ENCODE results near the gene UBAC1. TPM values are rescaled to one million over a fixed set of nuclear protein-coding genes. Genes with fewer than 3 reads are reported as not detected.

UBAC1 gene
- total RNA-seq, 1 donor = 29.0 TPM

- H3K27ac ChIP-seq (ENCODE audit: low read depth, low read length) = no peak overlapping the region
Observed at GRCh38 chr9:135924628-135925338, 36.4 kb downstream of the UBAC1 start.

DNA sequence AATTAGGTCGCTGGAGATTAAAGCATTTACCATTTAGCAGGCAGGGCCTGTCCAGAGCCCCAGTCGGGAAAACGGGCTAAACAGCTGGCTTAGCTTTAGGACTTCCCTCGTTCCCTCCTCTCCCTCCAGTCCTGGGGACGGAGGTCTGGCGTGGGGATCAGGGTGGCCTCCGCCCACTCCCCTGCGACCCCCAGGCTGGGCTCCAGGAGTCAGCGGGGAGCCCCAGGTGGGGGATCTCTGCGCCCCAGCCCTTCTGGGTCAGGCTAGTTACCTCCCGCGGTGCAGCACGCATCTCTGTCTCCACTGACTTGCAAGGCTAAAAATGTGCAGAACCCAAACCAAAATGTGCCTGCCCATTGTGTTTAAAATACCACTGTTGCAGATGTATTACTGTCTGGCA, 37.7 kb downstream of the UBAC1 start:
- H3K4me2 ChIP-seq (ENCODE audit: insufficient read depth, low read length) = no peak overlapping the region
- H3K79me2 ChIP-seq (ENCODE audit: insufficient read depth, low read length) = no peaks in the 10 kb centered on the region
- peaks cover 12% of the 10 kb centered on the region for H4K20me1 ChIP-seq (ENCODE audit: insufficient read depth, low read length)
- DNase-seq (ENCODE audit: insufficient read length, low spot score, missing footprints) = no peak
- no peak overlapping the region for H3K4me3 ChIP-seq (ENCODE audit: insufficient read depth, low read length)
- no peak overlapping the region for H3K27ac ChIP-seq (ENCODE audit: low read depth, low read length)
- no peaks in the 10 kb centered on the region for H3K36me3 ChIP-seq (ENCODE audit: insufficient read depth, low read length)
- H3K27me3 ChIP-seq (ENCODE audit: insufficient read depth, low read length) = no peaks in the 10 kb centered on the region
- no peaks in the 10 kb centered on the region for H3K9me3 ChIP-seq (ENCODE audit: low read depth, low read length)
- peaks cover 12% of the 10 kb centered on the region for H3K4me1 ChIP-seq (ENCODE audit: insufficient read depth, low read length)
- TF ChIP-seq CTCF (IDR thresholded peaks at IDR 0.05; ENCODE audit: extremely low read depth, low read depth, low read length) = no peak
- H2AFZ ChIP-seq (ENCODE audit: low read length) = no peak overlapping the region

More at GRCh38 chr9:135924628-135925338, 36.4 kb downstream of the UBAC1 start:
- peak; percentile 89 for DNase-seq (ENCODE audit: insufficient read length, low spot score, missing footprints)
- Histone ChIP-seq H3K4me3 (ENCODE audit: insufficient read depth, low read length) (no peak overlapping the region), H3K4me1 (ENCODE audit: insufficient read depth, low read length) (peaks cover 12% of the 10 kb centered on the region), H3K9me3 (ENCODE audit: low read depth, low read length) (no peaks in the 10 kb centered on the region), H3K36me3 (ENCODE audit: insufficient read depth, low read length) (no peaks in the 10 kb centered on the region), H3K27me3 (ENCODE audit: insufficient read depth, low read length) (no peaks in the 10 kb centered on the region), H3K79me2 (ENCODE audit: insufficient read depth, low read length) (no peaks in the 10 kb centered on the region), H4K20me1 (ENCODE audit: insufficient read depth, low read length) (peaks cover 13% of the 10 kb centered on the region), H2AFZ (ENCODE audit: low read length) (no peak overlapping the region), H3K4me2 (ENCODE audit: insufficient read depth, low read length) (no peak overlapping the region)
- no peak for TF ChIP-seq CTCF (IDR thresholded peaks at IDR 0.05; ENCODE audit: extremely low read depth, low read depth, low read length)

GRCh38 chr9:135921749-135922310, 39.3 kb downstream of the UBAC1 start:
- Histone ChIP-seq H3K9me3 (ENCODE audit: low read depth, low read length) (no peaks in the 10 kb centered on the region), H3K36me3 (ENCODE audit: insufficient read depth, low read length) (no peaks in the 10 kb centered on the region), H3K79me2 (ENCODE audit: insufficient read depth, low read length) (no peaks in the 10 kb centered on the region), H3K4me2 (ENCODE audit: insufficient read depth, low read length) (no peak overlapping the region), H3K27ac (ENCODE audit: low read depth, low read length) (no peak overlapping the region), H3K4me3 (ENCODE audit: insufficient read depth, low read length) (no peak overlapping the region), H2AFZ (ENCODE audit: low read length) (no peak overlapping the region), H3K27me3 (ENCODE audit: insufficient read depth, low read length) (no peaks in the 10 kb centered on the region), H4K20me1 (ENCODE audit: insufficient read depth, low read length) (no peaks in the 10 kb centered on the region), H3K4me1 (ENCODE audit: insufficient read depth, low read length) (peaks cover 5% of the 10 kb centered on the region)
- no peak for DNase-seq (ENCODE audit: insufficient read length, low spot score, missing footprints)
- TF ChIP-seq CTCF (IDR thresholded peaks at IDR 0.05; ENCODE audit: extremely low read depth, low read depth, low read length) = no peak

DNA sequence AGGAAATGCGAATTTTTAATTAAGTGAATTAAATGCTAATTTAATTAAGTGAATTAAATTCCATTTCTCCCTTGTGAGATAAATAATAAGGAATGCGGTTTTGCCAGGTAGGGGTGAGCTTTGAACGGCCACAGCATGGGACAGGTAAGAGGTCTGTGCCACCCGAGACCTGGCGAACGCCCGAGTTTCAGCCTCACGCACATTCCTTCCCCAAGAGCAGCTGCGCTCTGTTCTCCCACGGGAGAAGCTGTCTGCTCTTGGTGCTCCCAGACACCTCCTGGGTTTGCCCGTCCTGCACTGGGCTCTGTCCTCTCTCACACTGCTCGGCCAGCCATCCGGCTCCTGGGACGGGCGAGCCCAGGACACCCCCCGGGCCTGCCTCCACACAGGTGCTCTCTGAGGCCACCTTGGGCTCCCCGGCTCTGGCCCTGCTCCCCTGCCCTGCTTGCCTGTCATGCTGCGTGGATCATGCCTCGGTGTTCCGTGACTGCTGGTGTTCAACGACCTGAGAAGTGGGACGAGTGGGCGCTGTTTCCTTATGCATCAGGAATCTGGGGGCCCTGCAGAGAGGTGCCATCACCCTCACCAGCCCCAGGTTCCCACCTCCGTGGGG, 40.1 kb downstream of the UBAC1 start:
- no peaks in the 10 kb centered on the region for H3K27me3 ChIP-seq (ENCODE audit: insufficient read depth, low read length)
- TF ChIP-seq CTCF (IDR thresholded peaks at IDR 0.05; ENCODE audit: extremely low read depth, low read depth, low read length) = no peak

More for the DNA sequence above, 40.1 kb downstream of the UBAC1 start:
- Histone ChIP-seq H3K9me3 (ENCODE audit: low read depth, low read length) (no peaks in the 10 kb centered on the region), H3K4me1 (ENCODE audit: insufficient read depth, low read length) (no peaks in the 10 kb centered on the region), H3K27ac (ENCODE audit: low read depth, low read length) (no peak overlapping the region), H3K36me3 (ENCODE audit: insufficient read depth, low read length) (no peaks in the 10 kb centered on the region), H3K4me2 (ENCODE audit: insufficient read depth, low read length) (no peak overlapping the region), H2AFZ (ENCODE audit: low read length) (no peak overlapping the region), H3K79me2 (ENCODE audit: insufficient read depth, low read length) (no peaks in the 10 kb centered on the region), H3K4me3 (ENCODE audit: insufficient read depth, low read length) (no peak overlapping the region), H4K20me1 (ENCODE audit: insufficient read depth, low read length) (no peaks in the 10 kb centered on the region)
- no peak for DNase-seq (ENCODE audit: insufficient read length, low spot score, missing footprints)

Data from osteoblast (primary cell).